Activated CD4-positive, CD25-positive, alpha-beta regulatory T cell treated with anti-CD3 and anti-CD28 coated beads, Interleukin-2, amount 50 U/mL, for 16 hours (primary cell): ENCODE results near the gene ALAD.
A peak's percentile ranks its signal among the peaks of the same experiment; 100 is the strongest.
"Not testable (repeated sequence)": the region's sequence is repeated elsewhere in the genome, so short reads cannot be mapped to it uniquely, and the experiment has no call there.

Source experiments
- DNase-seq: peaks from one replicate; pipeline ENCODE4 v3.0.0-alpha.2; 2020; ENCODE audit warnings: low read depth, low spot score

Gene ALAD

DNA sequence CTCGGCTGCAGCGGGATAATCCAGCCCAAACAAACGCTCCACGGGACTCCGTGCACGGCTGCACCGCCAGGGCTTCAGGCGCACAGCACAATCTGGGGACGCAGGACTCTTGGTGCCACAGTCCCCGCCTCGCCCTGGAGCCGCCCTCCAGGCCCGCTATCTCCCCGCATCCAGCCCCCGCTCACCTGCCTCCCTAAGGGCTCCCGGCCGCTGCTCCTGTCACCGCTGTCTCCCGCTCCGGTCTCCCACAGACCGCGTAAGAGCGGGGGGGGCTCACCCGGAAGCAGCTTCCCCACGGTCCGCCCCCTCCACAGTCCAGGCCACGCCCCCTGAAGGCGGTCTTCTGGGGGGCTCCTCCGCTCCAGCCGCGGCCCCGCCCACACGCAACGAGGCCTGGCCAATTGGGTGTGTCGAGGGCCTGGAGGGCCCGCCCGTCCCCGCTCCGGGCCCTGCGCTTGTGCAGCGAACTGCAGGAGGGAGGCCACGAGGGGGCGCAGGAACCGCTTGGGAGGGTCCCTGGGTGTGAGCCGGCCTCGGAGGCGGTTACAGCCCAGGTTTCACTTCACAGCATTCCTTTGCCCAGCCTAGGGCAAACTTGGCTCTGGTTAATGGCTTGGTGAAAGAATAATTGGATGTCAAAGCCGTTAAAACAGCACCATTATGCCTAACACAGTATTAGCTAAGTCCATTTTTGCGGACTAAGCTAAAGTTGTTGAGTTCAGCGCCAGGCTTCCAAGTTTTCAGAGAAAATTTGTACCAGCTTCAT is at the start of gene ALAD:
ALAD (minus strand) TSS at position 258 of the 766 bp plus-strand sequence. CDS start 7,725 bp downstream, outside the sequence.
- peak; percentile 99 for DNase-seq

GRCh38 chr9:113449376-113449775 is 48.3 kb upstream of the ALAD start:
- no peak for DNase-seq

GRCh38 chr9:113446323-113446740 is 45.2 kb upstream of the ALAD start:
- DNase-seq: no peak

GRCh38 chr9:113444736-113445135 is 43.7 kb upstream of the ALAD start:
- no peak for DNase-seq

GRCh38 chr9:113437716-113438115 is 36.6 kb upstream of the ALAD start:
- DNase-seq: not testable (repeated sequence)

GRCh38 chr9:113436728-113437515 is 35.8 kb upstream of the ALAD start:
- no peak for DNase-seq

DNA sequence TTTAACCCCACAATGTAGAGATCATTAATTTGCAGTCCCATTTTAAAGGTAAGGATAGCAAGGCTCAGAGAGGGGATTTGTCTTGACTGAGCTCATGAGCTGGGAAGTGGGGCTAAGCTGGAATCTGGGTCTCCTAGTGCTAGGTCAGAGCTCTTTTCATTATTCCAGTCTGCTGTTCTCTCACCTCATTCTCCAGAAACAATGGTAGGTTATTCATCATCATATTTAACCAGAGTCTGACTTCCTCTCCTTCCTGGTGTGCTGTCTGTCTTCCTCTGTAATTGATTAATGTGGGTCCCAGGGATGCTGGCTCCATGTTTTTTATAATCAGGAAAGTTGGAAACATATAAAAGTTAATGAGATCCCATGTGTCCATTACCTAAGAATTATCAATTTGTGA is 30.1 kb upstream of the ALAD start:
- DNase-seq: no peak

GRCh38 chr9:113428062-113428615 is 27.1 kb upstream of the ALAD start:
- DNase-seq: no peak

DNA sequence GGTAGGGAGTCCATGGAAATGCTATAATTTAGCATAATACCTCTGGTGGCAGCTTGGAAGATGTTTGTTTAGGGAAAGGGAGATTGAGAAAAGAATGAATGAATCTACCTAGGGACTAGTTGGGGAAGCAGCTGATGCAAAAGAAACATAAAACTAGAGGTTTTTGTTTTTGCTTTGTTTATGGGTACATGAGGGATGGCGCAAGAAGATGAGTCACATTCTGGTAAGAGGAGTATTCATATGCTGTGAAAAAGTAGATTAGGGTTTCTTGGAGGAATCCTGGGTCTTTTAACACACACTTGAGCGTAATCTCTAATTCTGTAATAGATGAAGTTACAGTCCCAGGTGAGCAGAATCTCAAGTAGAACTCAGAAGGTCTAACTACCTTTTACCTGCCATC is 26.5 kb upstream of the ALAD start:
- DNase-seq: no peak

DNA sequence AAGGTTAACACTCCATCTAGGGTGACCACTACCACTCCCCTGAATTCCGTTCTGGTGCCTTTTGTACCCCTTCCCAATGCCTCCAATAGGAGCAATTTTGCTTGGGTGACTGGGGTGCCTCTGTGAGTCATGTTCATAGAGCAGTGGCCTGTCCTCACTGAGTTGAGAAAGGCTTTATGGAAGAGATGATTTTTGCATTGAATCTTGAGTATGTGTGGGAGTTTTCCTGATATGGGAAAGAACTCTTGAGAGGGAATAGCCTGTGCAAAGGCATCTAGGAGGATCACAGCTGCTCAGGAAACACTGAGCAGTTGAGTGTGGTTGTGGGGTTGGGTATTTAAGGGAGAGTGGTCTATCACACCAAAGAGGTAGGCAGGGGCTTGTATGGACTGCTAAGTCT is 25.6 kb upstream of the ALAD start:
- no peak for DNase-seq

GRCh38 chr9:113425072-113425471 is 24.0 kb upstream of the ALAD start:
- DNase-seq: no peak

DNA sequence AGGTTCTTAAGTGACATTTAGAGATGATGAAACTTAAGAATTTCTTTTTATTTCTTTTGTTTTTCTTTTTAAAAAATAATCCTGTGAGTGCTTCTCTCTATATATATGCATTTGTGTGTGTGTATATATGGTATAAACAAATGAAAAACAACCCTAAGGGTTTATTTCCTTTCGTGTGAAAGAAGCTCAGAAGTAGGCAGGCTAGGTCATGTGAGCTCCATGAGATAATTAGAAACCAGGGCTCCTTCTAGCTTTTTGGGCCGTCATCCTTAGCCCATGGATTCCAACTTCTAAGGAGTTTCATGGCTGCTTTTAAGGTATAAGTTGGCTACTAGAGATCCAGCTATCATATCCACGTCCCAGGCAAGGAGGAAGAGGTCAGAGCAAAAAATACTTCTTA is 20.6 kb upstream of the ALAD start:
- DNase-seq: no peak

DNA sequence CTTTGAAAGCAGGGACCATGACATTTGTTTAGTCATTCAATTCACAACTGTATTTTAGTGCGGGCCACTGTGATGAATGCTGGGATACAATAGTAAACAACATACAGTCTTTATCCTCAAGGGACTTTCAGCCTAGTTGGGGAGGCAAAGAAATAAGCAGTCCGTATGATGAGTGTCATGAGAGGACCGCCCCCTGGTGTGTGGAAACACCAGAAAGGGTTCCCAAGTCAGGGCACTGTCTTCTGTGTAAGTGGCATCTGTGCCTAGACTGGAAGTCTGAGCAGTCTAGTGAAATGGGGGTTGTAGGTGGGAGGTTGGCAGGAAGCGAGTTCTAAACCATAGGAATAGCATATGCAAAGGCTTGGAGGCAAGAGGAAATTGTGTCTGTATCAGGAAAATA is 16.3 kb upstream of the ALAD start:
- DNase-seq: no peak

GRCh38 chr9:113416149-113416721 is 15.2 kb upstream of the ALAD start:
- no peak for DNase-seq

GRCh38 chr9:113410207-113410864 is 9.3 kb upstream of the ALAD start, which contains the start of the genes C9orf43 and POLE3:
Gene C9orf43, plus strand, starts transcription at chr9:113410747. Its CDS starts 2,747 bp downstream, at chr9:113413494.
Gene POLE3, minus strand, starts transcription at chr9:113410675. Its CDS starts 382 bp downstream, at chr9:113410293.
- peak; percentile 90 for DNase-seq

- no peak for DNase-seq
Measured at GRCh38 chr9:113409883-113410206, 8.8 kb upstream of the ALAD start.

DNA sequence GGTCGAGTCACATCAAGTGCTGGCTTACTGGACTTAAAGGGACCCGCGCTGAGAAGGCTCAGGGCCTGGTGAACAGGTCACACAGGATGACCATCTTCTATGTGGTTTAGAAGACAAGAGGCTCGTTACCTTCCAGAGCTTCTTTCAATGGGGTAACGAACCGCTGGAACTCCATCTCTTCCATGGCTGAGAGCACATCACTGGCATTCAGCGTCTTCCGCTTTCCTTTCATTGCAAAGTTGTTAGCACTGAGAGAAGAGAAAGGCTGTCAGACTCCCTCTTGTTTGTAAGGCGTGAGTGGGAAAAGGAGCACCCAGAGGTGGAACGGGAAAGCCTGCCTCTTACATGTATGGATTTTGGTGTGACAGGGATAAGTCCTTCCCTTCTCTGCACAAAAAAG is 8.4 kb upstream of the ALAD start:
- no peak for DNase-seq

GRCh38 chr9:113406873-113407511 is 5.9 kb upstream of the ALAD start:
- peak; percentile 18 for DNase-seq

- not testable (repeated sequence) for DNase-seq
Measured at GRCh38 chr9:113406353-113406752, 5.3 kb upstream of the ALAD start.

GRCh38 chr9:113403646-113404045 is 2.6 kb upstream of the ALAD start:
- no peak for DNase-seq

- no peak for DNase-seq
Measured at GRCh38 chr9:113399646-113400200, 1.4 kb downstream of the ALAD start.
